T-helper 2 cell treated with Interferon-gamma antibody and Interleukin-4, amounts not matched to agents 5 μg/mL and 100 μg/mL, for 36 hours (primary cell): ENCODE measurements around the gene TRIM64C.
"Not testable (repeated sequence)": the region's sequence is repeated elsewhere in the genome, so short reads cannot be mapped to it uniquely, and the experiment has no call there.

Source experiments
- DNase-seq: peaks from one replicate; pipeline ENCODE4 v3.0.0; 2021; ENCODE audit warnings: low spot score
- H3K27ac Mint-ChIP-seq: one replicate; pipeline ENCODE4 v1.8.0; 2021; ENCODE audit warnings: mild to moderate bottlenecking, mixed read lengths
- H3K27me3 Mint-ChIP-seq: one replicate; pipeline ENCODE4 v1.8.0; 2021; ENCODE audit warnings: low read depth, mixed read lengths
- H3K36me3 Mint-ChIP-seq: one replicate; pipeline ENCODE4 v1.8.0; 2021; ENCODE audit warnings: low read depth, mixed read lengths
- H3K4me1 Mint-ChIP-seq: one replicate; pipeline ENCODE4 v1.8.0; 2021; ENCODE audit warnings: low read depth, mixed read lengths
- H3K4me3 Mint-ChIP-seq: one replicate; pipeline ENCODE4 v1.8.0; 2022; ENCODE audit warnings: mild to moderate bottlenecking, moderate library complexity, mixed read lengths
- H3K9me3 Mint-ChIP-seq: one replicate; pipeline ENCODE4 v1.8.0; 2021; ENCODE audit warnings: mixed read lengths

Gene TRIM64C

GRCh38 chr11:49059012-49059411, at the start of gene TRIM64C:
Gene TRIM64C, minus strand, starts transcription at chr11:49059112. Its CDS starts 0 bp downstream, at chr11:49059112.
- H3K9me3 Mint-ChIP-seq, H3K27ac Mint-ChIP-seq, DNase-seq, H3K4me1 Mint-ChIP-seq, H3K4me3 Mint-ChIP-seq, H3K27me3 Mint-ChIP-seq, H3K36me3 Mint-ChIP-seq: not testable (repeated sequence)

- H3K36me3 Mint-ChIP-seq, H3K4me1 Mint-ChIP-seq, H3K27me3 Mint-ChIP-seq: not testable (repeated sequence)
Observed at GRCh38 chr11:49102356-49102755, 43.4 kb upstream of the TRIM64C start.

DNA sequence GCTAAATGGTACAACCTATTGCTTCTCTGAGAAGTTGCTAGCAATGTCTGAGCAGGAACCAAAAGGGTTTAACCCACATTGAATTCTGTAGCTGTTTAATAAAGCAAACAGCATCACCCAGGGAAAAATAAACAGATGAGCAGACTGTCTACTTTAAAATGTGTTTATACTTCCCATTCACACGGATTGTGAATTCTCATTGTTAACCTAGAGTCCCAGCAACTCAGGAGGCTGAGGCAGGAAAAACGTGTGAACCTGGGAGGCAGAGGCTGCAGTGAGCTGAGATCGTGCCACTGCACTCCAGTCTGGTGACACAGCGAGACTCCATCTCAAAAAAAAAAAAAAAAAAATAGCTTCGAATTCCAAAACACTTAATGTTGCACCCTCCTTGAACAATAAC, 11.0 kb upstream of the TRIM64C start:
- not testable (repeated sequence) for H3K9me3 Mint-ChIP-seq, H3K27me3 Mint-ChIP-seq

More at GRCh38 chr11:49102356-49102755, 43.4 kb upstream of the TRIM64C start:
- not testable (repeated sequence) for H3K4me3 Mint-ChIP-seq, DNase-seq, H3K27ac Mint-ChIP-seq
- peaks cover 14% of the 10 kb centered on the region for H3K9me3 Mint-ChIP-seq

DNA sequence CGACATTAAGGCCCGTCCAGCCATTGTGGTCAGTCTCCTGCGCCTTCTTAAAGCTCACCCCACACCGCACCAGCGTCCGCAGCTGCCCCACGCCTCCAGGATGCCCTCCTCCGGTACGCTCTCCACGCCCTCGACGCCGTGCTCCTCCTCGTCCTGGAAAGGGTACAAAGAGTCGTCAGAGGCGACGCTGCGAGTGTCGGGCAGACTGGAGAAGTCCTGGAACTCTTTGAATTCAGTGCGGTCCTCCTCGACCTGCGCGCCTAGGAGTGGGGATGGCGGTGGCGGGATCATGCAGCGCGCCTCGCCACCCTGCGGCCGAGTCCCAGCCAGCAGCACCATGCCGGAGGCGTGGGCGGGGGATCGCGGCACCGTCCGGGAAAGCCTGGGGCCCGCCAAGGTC, 9.1 kb downstream of the TRIM64C start:
- not testable (repeated sequence) for H3K9me3 Mint-ChIP-seq, DNase-seq, H3K4me3 Mint-ChIP-seq, H3K27me3 Mint-ChIP-seq, H3K27ac Mint-ChIP-seq, H3K36me3 Mint-ChIP-seq, H3K4me1 Mint-ChIP-seq

More for the DNA sequence above, 11.0 kb upstream of the TRIM64C start:
- not testable (repeated sequence) for DNase-seq, H3K4me1 Mint-ChIP-seq, H3K4me3 Mint-ChIP-seq, H3K36me3 Mint-ChIP-seq, H3K27ac Mint-ChIP-seq

DNA sequence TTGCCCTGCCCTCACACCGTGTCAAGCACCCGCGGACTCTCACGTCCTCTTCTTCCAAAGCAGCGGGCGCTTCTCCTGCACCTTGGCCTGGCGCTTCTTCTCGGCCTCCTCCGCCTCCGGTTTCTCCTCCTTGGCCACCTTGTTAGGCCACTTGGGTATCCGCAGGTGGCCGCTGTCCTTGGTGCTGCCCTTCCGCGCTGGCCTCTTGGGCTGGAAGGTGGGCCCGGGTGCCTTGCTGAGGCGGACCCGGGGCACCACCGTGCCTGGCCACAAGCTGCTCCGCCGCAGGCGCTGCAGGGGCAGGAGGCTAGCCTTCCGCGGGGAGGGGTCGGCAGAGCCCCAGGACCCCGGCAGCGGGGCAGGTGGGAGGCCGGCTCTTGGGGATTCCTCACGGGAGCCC, 10.7 kb downstream of the TRIM64C start:
- not testable (repeated sequence) for DNase-seq, H3K4me1 Mint-ChIP-seq, H3K4me3 Mint-ChIP-seq, H3K36me3 Mint-ChIP-seq, H3K27ac Mint-ChIP-seq, H3K27me3 Mint-ChIP-seq
- peaks cover 12% of the 10 kb centered on the region for H3K9me3 Mint-ChIP-seq

GRCh38 chr11:49028523-49028922, 30.4 kb downstream of the TRIM64C start, which contains the start of gene TRIM49B:
Gene TRIM49B, plus strand, starts transcription at chr11:49028823. Its CDS starts 2,777 bp downstream, at chr11:49031600.
- not testable (repeated sequence) for H3K27me3 Mint-ChIP-seq, DNase-seq, H3K4me1 Mint-ChIP-seq, H3K9me3 Mint-ChIP-seq, H3K4me3 Mint-ChIP-seq, H3K36me3 Mint-ChIP-seq, H3K27ac Mint-ChIP-seq
